ENCODE measurements around the gene CSNK1G1.
A peak's percentile ranks its signal among the peaks of the same experiment; 100 is the strongest.

CSNK1G1 gene

DNA sequence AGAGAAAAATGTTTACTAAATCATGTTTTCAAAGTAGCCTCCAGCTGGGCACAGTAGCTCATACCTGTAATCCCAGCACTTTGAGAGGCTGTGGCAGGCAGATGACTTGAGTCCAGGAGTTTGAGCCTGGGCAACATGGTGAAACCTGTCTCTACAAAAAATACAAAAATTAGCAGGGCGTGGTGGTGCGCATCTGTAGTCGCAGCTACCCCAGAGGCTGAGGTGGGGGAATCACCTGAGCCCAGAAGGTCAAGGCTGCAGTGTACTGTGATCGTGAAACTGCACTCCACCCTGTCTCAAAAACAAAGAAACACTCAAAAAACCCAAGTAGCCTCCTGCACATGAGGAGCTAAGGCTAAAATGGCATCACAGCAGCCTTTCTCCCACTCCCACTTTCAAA, 191.5 kb downstream of the CSNK1G1 start:
- H3K36me3 ChIP-seq: peaks cover 25% of the 10 kb centered on the region
- no peaks in the 10 kb centered on the region for H3K27me3 ChIP-seq (ENCODE audit: insufficient read depth, low read depth, severe bottlenecking)
- H3K4me3 ChIP-seq (ENCODE audit: low read depth, low read length): no peak overlapping the region
- no peak for TF ChIP-seq CTCF (IDR thresholded peaks at IDR 0.05; ENCODE audit: low read depth, low read length)
- no peaks in the 10 kb centered on the region for H3K9me3 ChIP-seq (ENCODE audit: severe bottlenecking)
- no peak overlapping the region for H3K27ac ChIP-seq
- DNase-seq: no peak

GRCh38 chr15:64163659-64164362, 192.2 kb downstream of the CSNK1G1 start:
- no peak for DNase-seq
- Histone ChIP-seq H3K27me3 (ENCODE audit: insufficient read depth, low read depth, severe bottlenecking) (no peaks in the 10 kb centered on the region), H3K4me3 (ENCODE audit: low read depth, low read length) (peak overlapping the region; percentile 16), H3K27ac (peak overlapping the region; percentile 41), H3K36me3 (peaks cover 31% of the 10 kb centered on the region), H3K9me3 (ENCODE audit: severe bottlenecking) (no peaks in the 10 kb centered on the region)
- TF ChIP-seq CTCF (IDR thresholded peaks at IDR 0.05; ENCODE audit: low read depth, low read length): no peak

DNA sequence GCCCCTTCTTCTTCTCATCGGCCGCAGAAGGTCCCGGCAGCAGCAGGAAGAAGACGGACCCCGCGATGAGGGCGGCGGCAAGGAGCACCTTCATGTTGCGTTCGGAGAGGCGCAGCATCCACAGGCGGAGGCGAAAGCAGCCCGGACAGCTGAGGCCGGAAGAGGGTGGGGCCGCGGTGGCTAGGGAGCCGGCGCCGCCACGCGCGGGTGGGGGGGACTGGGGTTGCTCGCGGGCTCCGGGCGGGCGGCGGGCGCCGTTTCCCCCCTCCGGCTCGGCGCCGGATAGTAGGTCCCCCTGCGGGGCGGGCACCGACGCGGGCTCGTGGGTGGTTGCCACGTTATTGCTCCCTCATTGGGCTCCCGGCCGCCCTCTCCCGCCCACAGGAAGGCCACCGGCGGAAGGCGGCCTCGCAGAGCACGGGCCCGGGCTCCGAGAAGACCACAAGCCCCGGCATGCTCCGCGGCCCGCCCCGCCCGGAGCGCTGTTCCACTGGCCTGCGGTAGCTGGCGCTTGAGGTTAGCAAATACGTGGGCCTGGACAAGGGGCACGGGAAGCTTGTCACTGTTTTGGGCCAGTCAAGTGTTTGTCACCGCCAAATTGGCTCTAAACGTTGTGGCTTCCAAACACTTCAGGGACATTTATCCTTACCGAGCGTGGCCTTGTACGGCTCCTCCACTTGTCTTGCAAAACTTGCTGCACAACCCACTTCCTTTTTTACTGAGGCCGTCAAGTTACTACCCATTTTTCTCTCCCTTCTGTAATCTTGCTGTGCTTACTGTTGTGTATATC, 192.9 kb downstream of the CSNK1G1 start, which contains the start of gene PPIB:
Gene PPIB, minus strand, starts transcription at position 154 of the 790 bp plus-strand sequence. Its CDS starts 36 bp downstream, at position 118.
- TF ChIP-seq CTCF (IDR thresholded peaks at IDR 0.05; ENCODE audit: low read depth, low read length): peak; percentile 86
- Histone ChIP-seq H3K27me3 (ENCODE audit: insufficient read depth, low read depth, severe bottlenecking) (no peaks in the 10 kb centered on the region), H3K9me3 (ENCODE audit: severe bottlenecking) (no peaks in the 10 kb centered on the region), H3K36me3 (peaks cover 39% of the 10 kb centered on the region), H3K27ac (peak within 1 kb of the TSS; percentile 81), H3K4me3 (ENCODE audit: low read depth, low read length) (peak within 1 kb of the TSS; percentile 78)
- DNase-seq: peak; percentile 97

- H3K9me3 ChIP-seq (ENCODE audit: severe bottlenecking): no peaks in the 10 kb centered on the region
- DNase-seq: no peak
- peak overlapping the region; percentile 78 for H3K4me3 ChIP-seq (ENCODE audit: low read depth, low read length)
- H3K27ac ChIP-seq: peak overlapping the region; percentile 81
- no peak for TF ChIP-seq CTCF (IDR thresholded peaks at IDR 0.05; ENCODE audit: low read depth, low read length)
- no peaks in the 10 kb centered on the region for H3K27me3 ChIP-seq (ENCODE audit: insufficient read depth, low read depth, severe bottlenecking)
- peaks cover 45% of the 10 kb centered on the region for H3K36me3 ChIP-seq
These were observed 193.5 kb downstream of the CSNK1G1 start for GRCh38 chr15:64162478-64162868.

DNA sequence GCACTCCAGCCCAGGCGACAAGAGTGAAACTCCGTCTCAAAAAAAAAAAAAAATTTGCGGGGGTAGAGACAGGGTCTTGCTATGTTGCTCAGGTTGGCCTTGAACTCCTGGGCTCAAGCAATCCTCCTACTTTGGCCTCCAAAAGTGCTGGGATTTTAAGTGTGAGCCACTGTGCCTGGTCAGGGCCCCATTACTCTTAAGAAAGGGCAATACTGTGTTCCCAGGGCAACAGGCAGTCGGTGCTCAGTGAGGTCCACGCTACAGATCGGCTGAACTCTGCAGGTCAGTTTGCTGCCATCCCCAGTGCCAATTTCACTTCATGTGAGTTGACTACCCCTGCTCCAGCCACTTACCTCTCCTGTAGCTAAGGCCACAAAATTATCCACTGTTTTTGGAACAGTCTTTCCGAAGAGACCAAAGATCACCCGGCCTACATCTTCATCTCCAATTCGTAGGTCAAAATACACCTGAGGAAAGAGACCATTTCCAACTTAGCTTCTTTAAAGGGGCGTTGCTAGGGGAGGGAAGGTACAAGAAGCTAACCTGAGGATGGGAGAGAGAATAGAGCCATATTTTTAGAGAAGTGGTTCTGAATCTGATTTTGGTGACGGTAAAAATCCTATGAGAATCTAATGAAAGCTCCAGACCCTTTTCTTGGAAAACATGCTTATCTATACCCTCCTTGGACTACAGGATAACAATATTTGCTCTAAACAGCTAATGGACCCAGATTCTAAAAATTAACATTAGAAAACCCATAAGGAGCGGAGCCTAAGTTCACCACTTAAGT, 194.1 kb downstream of the CSNK1G1 start:
- no peaks in the 10 kb centered on the region for H3K9me3 ChIP-seq (ENCODE audit: severe bottlenecking)
- no peaks in the 10 kb centered on the region for H3K27me3 ChIP-seq (ENCODE audit: insufficient read depth, low read depth, severe bottlenecking)
- peak overlapping the region; percentile 81 for H3K27ac ChIP-seq
- TF ChIP-seq CTCF (IDR thresholded peaks at IDR 0.05; ENCODE audit: low read depth, low read length): no peak
- H3K4me3 ChIP-seq (ENCODE audit: low read depth, low read length): peak overlapping the region; percentile 78
- H3K36me3 ChIP-seq: peaks cover 51% of the 10 kb centered on the region
- no peak for DNase-seq

All from WERI-Rb-1 (cell line).